HL-60 (cell line): ENCODE measurements around the gene BTBD7.

Experiments
- DNase-seq, 2 experiments: peaks; one replicate each; pipeline ENCODE4 v3.0.0-alpha.2; 2010 to 2020; ENCODE audit warnings: low read depth in 1 of 2, low spot score in 1 of 2
- H3K27ac ChIP-seq: fragments of 250-450 bp; sonication (Bioruptor Pico); replicated peaks from 2 replicates; pipeline ENCODE4 v1.5.1; 2020; ENCODE audit warnings: mild to moderate bottlenecking, moderate library complexity
- H3K27me3 ChIP-seq: fragments of 250-450 bp; sonication (Bioruptor Pico); 2 replicates; pipeline ENCODE4 v1.5.1; 2021; ENCODE audit warnings: mild to moderate bottlenecking, moderate library complexity; ENCODE audit not compliant: insufficient read depth, poor library complexity, severe bottlenecking
- H3K4me3 ChIP-seq: replicated peaks from 2 replicates; pipeline ENCODE4 v1.5.1; 2011; ENCODE audit warnings: mild to moderate bottlenecking, control low read depth, low read length; ENCODE audit not compliant: insufficient read depth
- CTCF ChIP-seq: IDR thresholded peaks from one replicate; pipeline ENCODE4 v1.5.1; 2011; ENCODE audit warnings: low read length, control low read depth, inconsistent platforms; ENCODE audit not compliant: insufficient read depth
- GABPA ChIP-seq: IDR thresholded peaks from 2 replicates; pipeline ENCODE4 v1.6.1; 2012; ENCODE audit warnings: low read depth
- POLR2AphosphoS5 ChIP-seq: IDR thresholded peaks from 2 replicates; pipeline ENCODE4 v1.6.1; 2012; ENCODE audit warnings: low read depth
- SPI1 ChIP-seq: IDR thresholded peaks from 2 replicates; pipeline ENCODE4 v1.6.1; 2012; ENCODE audit warnings: low read depth, mild to moderate bottlenecking, borderline replicate concordance
- TF ChIP-seq, protein P1 (sequence below): IDR thresholded peaks from 2 replicates; pipeline ENCODE4 v1.6.1; 2012; ENCODE audit warnings: low read depth; ENCODE audit not compliant: insufficient replicate concordance

Gene BTBD7

GRCh38 chr14:93302688-93303581 lies 29.9 kb downstream of the BTBD7 start:
- no peak for TF ChIP-seq SPI1
- TF ChIP-seq POLR2AphosphoS5 = no peak
- TF ChIP-seq, protein P1, sequence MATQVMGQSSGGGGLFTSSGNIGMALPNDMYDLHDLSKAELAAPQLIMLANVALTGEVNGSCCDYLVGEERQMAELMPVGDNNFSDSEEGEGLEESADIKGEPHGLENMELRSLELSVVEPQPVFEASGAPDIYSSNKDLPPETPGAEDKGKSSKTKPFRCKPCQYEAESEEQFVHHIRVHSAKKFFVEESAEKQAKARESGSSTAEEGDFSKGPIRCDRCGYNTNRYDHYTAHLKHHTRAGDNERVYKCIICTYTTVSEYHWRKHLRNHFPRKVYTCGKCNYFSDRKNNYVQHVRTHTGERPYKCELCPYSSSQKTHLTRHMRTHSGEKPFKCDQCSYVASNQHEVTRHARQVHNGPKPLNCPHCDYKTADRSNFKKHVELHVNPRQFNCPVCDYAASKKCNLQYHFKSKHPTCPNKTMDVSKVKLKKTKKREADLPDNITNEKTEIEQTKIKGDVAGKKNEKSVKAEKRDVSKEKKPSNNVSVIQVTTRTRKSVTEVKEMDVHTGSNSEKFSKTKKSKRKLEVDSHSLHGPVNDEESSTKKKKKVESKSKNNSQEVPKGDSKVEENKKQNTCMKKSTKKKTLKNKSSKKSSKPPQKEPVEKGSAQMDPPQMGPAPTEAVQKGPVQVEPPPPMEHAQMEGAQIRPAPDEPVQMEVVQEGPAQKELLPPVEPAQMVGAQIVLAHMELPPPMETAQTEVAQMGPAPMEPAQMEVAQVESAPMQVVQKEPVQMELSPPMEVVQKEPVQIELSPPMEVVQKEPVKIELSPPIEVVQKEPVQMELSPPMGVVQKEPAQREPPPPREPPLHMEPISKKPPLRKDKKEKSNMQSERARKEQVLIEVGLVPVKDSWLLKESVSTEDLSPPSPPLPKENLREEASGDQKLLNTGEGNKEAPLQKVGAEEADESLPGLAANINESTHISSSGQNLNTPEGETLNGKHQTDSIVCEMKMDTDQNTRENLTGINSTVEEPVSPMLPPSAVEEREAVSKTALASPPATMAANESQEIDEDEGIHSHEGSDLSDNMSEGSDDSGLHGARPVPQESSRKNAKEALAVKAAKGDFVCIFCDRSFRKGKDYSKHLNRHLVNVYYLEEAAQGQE = no peak
- no peak for TF ChIP-seq GABPA
- TF ChIP-seq CTCF = no peak
- no peak overlapping the region for H3K27ac ChIP-seq
- H3K4me3 ChIP-seq = no peak overlapping the region
- DNase-seq = no peak
- no peaks in the 10 kb centered on the region for H3K27me3 ChIP-seq

GRCh38 chr14:93301821-93302447 lies 30.9 kb downstream of the BTBD7 start:
- TF ChIP-seq GABPA (no peak), SPI1 (no peak), CTCF (no peak), POLR2AphosphoS5 (no peak)
- TF ChIP-seq, protein P1 = no peak
- no peaks in the 10 kb centered on the region for H3K27me3 ChIP-seq
- DNase-seq = no peak
- no peak overlapping the region for H3K27ac ChIP-seq
- H3K4me3 ChIP-seq = no peak overlapping the region

GRCh38 chr14:93299866-93300265 lies 33.0 kb downstream of the BTBD7 start:
- Histone ChIP-seq H3K4me3 (no peak overlapping the region), H3K27ac (no peak overlapping the region), H3K27me3 (no peaks in the 10 kb centered on the region)
- TF ChIP-seq, protein P1 = no peak
- DNase-seq = no peak
